Astrocyte (in vitro differentiated cells and primary cell): ENCODE results near the gene KCNH2. TPM values are rescaled to one million over a fixed set of nuclear protein-coding genes. Genes with fewer than 3 reads are reported as not detected.

ENCODE experiments used
- DNase-seq: peaks from one replicate; pipeline ENCODE4 v3.0.0-alpha.2; 2010; ENCODE audit warnings: low read depth
- FAIRE-seq: peaks from 2 replicates; lab custom pipeline; 2011; peaks lifted over from hg19 to GRCh38; lab: Jason Lieb, UNC
- H2AFZ ChIP-seq: 2 replicates; pipeline ENCODE4 v1.6.0; 2012; ENCODE audit warnings: low read depth, low read length, inconsistent platforms
- H3K27ac ChIP-seq: 2 replicates; pipeline ENCODE4 v1.5.1; 2011; ENCODE audit warnings: low read depth, low read length, inconsistent platforms
- H3K27me3 ChIP-seq: 2 replicates; pipeline ENCODE4 v1.6.0; 2011; ENCODE audit warnings: low read length, inconsistent platforms; ENCODE audit not compliant: insufficient read depth
- H3K36me3 ChIP-seq: 2 replicates; pipeline ENCODE4 v1.5.1; 2011; ENCODE audit warnings: low read length, inconsistent platforms; ENCODE audit not compliant: insufficient read depth
- H3K4me1 ChIP-seq: 2 replicates; pipeline ENCODE4 v1.5.1; 2011; ENCODE audit warnings: low read length, inconsistent platforms; ENCODE audit not compliant: insufficient read depth
- H3K4me2 ChIP-seq: 2 replicates; pipeline ENCODE4 v1.6.0; 2012; ENCODE audit warnings: low read length, inconsistent platforms
- H3K4me3 ChIP-seq: 2 replicates; pipeline ENCODE4 v1.5.1; 2011; ENCODE audit warnings: low read depth, mild to moderate bottlenecking, low read length, inconsistent platforms; ENCODE audit not compliant: insufficient read depth
- H3K79me2 ChIP-seq: 2 replicates; pipeline ENCODE4 v1.6.0; 2012; ENCODE audit warnings: mild to moderate bottlenecking, low read length, inconsistent platforms; ENCODE audit not compliant: insufficient read depth
- H3K9ac ChIP-seq: 2 replicates; pipeline ENCODE4 v1.6.0; 2012; ENCODE audit warnings: mild to moderate bottlenecking, low read length, inconsistent platforms
- H3K9me3 ChIP-seq: 2 replicates; pipeline ENCODE4 v1.5.1; 2012; ENCODE audit warnings: low read depth, mild to moderate bottlenecking, low read length, inconsistent platforms; ENCODE audit not compliant: insufficient read depth
- H4K20me1 ChIP-seq: 2 replicates; pipeline ENCODE4 v1.6.0; 2012; ENCODE audit warnings: low read length, inconsistent platforms; ENCODE audit not compliant: insufficient read depth
- H3K27ac Mint-ChIP-seq: one replicate; pipeline ENCODE4 v1.8.0; 2021; ENCODE audit warnings: mild to moderate bottlenecking, mixed read lengths; ENCODE audit not compliant: unreplicated experiment
- H3K27me3 Mint-ChIP-seq: one replicate; pipeline ENCODE4 v1.8.0; 2021; ENCODE audit warnings: low read depth, mixed read lengths; ENCODE audit not compliant: unreplicated experiment
- H3K36me3 Mint-ChIP-seq: one replicate; pipeline ENCODE4 v1.8.0; 2021; ENCODE audit warnings: low read depth, mixed read lengths; ENCODE audit not compliant: unreplicated experiment
- H3K4me1 Mint-ChIP-seq: one replicate; pipeline ENCODE4 v1.8.0; 2021; ENCODE audit warnings: low read depth, mixed read lengths; ENCODE audit not compliant: unreplicated experiment
- H3K4me3 Mint-ChIP-seq: one replicate; pipeline ENCODE4 v1.8.0; 2021; ENCODE audit warnings: mild to moderate bottlenecking, moderate library complexity, mixed read lengths; ENCODE audit not compliant: unreplicated experiment
- H3K9me3 Mint-ChIP-seq: one replicate; pipeline ENCODE4 v1.8.0; 2021; ENCODE audit warnings: mild to moderate bottlenecking, mixed read lengths; ENCODE audit not compliant: unreplicated experiment
- CTCF ChIP-seq: IDR thresholded peaks from 2 replicates; pipeline ENCODE4 v1.5.1; 2011; ENCODE audit warnings: low read depth, mild to moderate bottlenecking, inconsistent platforms, low read length, moderate library complexity; ENCODE audit not compliant: insufficient read depth
- EZH2 ChIP-seq: IDR thresholded peaks from 2 replicates; pipeline ENCODE4 v1.6.1; 2012; ENCODE audit warnings: mild to moderate bottlenecking, low read length, inconsistent platforms; ENCODE audit not compliant: insufficient read depth
- total RNA-seq: library from RNA; stranded (reverse); gene quantifications from 2 replicates; pipeline ENCODE4 v1.2.1, GENCODE V29; 2021

KCNH2 gene
- total RNA-seq, 1 donor from 2014 or later: 4.6 TPM

- Mint-ChIP-seq H3K4me3 (peak overlapping the region; percentile 82), H3K36me3 (no peaks in the 10 kb centered on the region), H3K27me3 (peaks cover 44% of the 10 kb centered on the region), H3K9me3 (no peaks in the 10 kb centered on the region), H3K27ac (no peak overlapping the region), H3K4me1 (peaks cover 12% of the 10 kb centered on the region)
- Histone ChIP-seq H3K4me2 (peak overlapping the region; percentile 36), H3K4me3 (no peak overlapping the region), H3K27ac (no peak overlapping the region), H3K36me3 (no peaks in the 10 kb centered on the region), H3K27me3 (peaks cover 57% of the 10 kb centered on the region), H3K9ac (no peak overlapping the region), H2AFZ (no peak overlapping the region), H3K9me3 (no peaks in the 10 kb centered on the region), H3K4me1 (peaks cover 5% of the 10 kb centered on the region), H4K20me1 (peaks cover 8% of the 10 kb centered on the region), H3K79me2 (no peaks in the 10 kb centered on the region)
- FAIRE-seq (no peak), DNase-seq (no peak)
- TF ChIP-seq EZH2 (peak; percentile 90), CTCF (no peak)
Observed at GRCh38 chr7:150977382-150978125, 567 bp downstream of the KCNH2 start.

- DNase-seq (no peak), FAIRE-seq (no peak)
- Histone ChIP-seq H3K27ac (no peak overlapping the region), H3K4me3 (no peak overlapping the region), H3K9ac (no peak overlapping the region), H3K27me3 (peaks cover 49% of the 10 kb centered on the region), H3K4me1 (peaks cover 5% of the 10 kb centered on the region), H3K79me2 (no peaks in the 10 kb centered on the region), H3K9me3 (no peaks in the 10 kb centered on the region), H2AFZ (no peak overlapping the region), H3K36me3 (no peaks in the 10 kb centered on the region), H3K4me2 (no peak overlapping the region), H4K20me1 (peaks cover 8% of the 10 kb centered on the region)
- no peak for TF ChIP-seq EZH2
- TF ChIP-seq CTCF: no peak
- Mint-ChIP-seq H3K27ac (no peak overlapping the region), H3K4me1 (peaks cover 12% of the 10 kb centered on the region), H3K4me3 (peak overlapping the region; percentile 82), H3K27me3 (peaks cover 38% of the 10 kb centered on the region), H3K9me3 (no peaks in the 10 kb centered on the region), H3K36me3 (no peaks in the 10 kb centered on the region)
Observed at GRCh38 chr7:150976529-150977381, 1.4 kb downstream of the KCNH2 start.
